Mononuclear cell (primary cell): Measurements from ENCODE around the gene FCRL5. TPM values are rescaled to one million over a fixed set of nuclear protein-coding genes. Genes with fewer than 3 reads are reported as not detected.

ENCODE experiments used
- total RNA-seq: library from RNA; depleted of rRNA; stranded (reverse); fragments of >200 nt; gene quantifications from one replicate; pipeline ENCODE4 v1.2.3, GENCODE V29; 2012

The FCRL5 gene
- total RNA-seq, 1 donor = 6.6 TPM

Other genes with a start within 250 kb of the FCRL5 start
- not detected for gene FCRL4, start 45.6 kb upstream of the FCRL5 start, total RNA-seq
- gene FCRL3, start 148.3 kb upstream of the FCRL5 start, total RNA-seq = 8.8 TPM
- gene FCRL2, start 224.6 kb upstream of the FCRL5 start, total RNA-seq = 4.0 TPM